Vagina (tissue), 2 donors: Measurements from ENCODE around the gene CARM1.

ENCODE experiments used
- CTCF ChIP-seq, 3 experiments: fragments of 450-650 bp in 2 of 3; fragments of 200-600 bp in 1 of 3; sonication (generic) in 1 of 3; IDR thresholded peaks; one replicate each; pipeline ENCODE4 v1.5.1; 2017 to 2019; ENCODE audit warnings: antibody characterized with exemption in 3 of 3, mild to moderate bottlenecking in 2 of 3, moderate library complexity in 2 of 3
- POLR2A ChIP-seq, 2 donors: fragments of 450-650 bp; IDR thresholded peaks; one replicate each; pipeline ENCODE4 v1.6.1; 2017; ENCODE audit warnings: antibody characterized with exemption in 2 of 2, mild to moderate bottlenecking in 2 of 2, moderate library complexity in 2 of 2

GRCh38 chr19:10895363-10895762 is 24.0 kb downstream of the CARM1 start:
- TF ChIP-seq CTCF (IDR thresholded peaks at IDR 0.05) (no peak), POLR2A (IDR thresholded peaks at IDR 0.05) (no peak)
